ENCODE data around the gene CCDC182.

DNA sequence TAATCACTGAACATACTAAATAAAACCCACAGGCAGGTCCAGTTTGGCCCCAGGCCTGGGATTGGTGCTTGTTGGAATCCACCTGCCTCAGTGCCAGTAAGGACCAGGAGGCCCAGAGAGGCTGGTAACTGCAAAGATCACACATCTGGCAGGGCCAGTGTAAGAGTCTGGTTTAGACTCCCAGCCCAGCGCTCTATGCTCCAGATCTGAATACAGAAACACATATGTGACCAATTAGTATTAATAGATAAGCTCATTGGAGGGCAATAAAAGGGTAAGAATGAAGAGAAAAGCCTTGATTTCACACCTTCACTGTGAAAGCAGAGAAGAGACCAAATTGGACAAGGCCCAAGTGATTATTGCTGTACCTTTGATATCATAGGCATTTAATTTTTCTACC lies 13.6 kb upstream of the CCDC182 start:
- TF ChIP-seq POLR2AphosphoS5 (IDR thresholded peaks at IDR 0.05) (no peak), EP300 (IDR thresholded peaks at IDR 0.05) (no peak)
